DMS53 treated with DMSO at 0.1 percent for 48 hours (cell line): ENCODE measurements around the gene MTCH1.

Source experiments
- DNase-seq: peaks from one replicate; lab custom pipeline; 2025; ENCODE audit not compliant: unreplicated experiment; lab: John Stamatoyannopoulos, UW

Gene MTCH1

GRCh38 chr6:36985808-36986703 is at the start of gene MTCH1:
Gene MTCH1 (minus strand): TSS chr6:36986196. CDS start chr6:36986173, 23 bp downstream.
- DNase-seq: peak; percentile 71

DNA sequence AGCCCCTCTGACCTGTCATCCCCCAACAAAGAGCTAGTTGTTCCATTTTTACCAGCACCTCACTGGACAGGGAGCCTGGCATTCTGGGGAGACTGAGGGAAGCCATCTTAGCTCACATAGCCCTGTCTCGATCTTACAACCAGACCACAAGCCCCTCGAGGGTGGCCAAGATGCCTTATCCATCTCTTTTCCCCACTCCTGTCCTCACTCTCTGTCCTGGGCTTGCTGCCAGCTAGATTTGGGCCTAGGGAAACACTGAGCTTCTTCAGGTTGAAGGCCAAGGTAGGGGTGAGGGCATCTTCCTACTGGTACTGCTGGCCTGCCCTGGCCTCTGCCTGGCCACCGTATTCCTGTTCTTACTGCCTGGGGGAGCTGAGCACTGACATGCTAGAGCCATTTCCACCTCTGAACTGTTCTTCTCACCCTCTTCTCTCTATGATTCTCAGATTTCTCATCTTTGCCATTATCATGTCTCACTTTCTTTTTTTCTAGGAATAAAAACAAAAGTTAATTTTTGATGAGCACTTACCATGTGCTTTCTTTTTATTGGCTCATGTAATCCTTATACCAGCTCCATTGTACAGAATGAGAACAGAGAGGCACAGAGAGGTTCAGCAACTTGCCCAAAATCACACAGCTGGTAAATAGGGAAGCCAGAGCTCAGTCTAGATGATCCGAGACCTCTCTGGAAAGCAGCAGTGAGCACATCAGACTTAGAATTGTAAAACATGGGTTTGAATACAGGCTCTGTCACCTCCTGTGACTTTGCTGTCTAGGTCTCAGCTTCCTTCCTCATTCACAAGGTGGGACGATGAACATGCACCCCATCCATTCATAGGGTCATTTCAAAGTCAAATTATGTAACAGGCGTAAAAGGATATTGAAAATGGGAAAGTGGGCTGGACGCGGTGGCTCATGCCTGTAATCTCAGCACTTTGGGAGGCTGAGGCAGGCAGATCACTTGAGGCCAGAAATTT is 48.1 kb upstream of the MTCH1 start:
- DNase-seq: no peak

- DNase-seq: no peak
These were observed 47.3 kb upstream of the MTCH1 start for GRCh38 chr6:37033255-37033654.

- DNase-seq: no peak
These were observed 46.2 kb upstream of the MTCH1 start for GRCh38 chr6:37032239-37032638.

DNA sequence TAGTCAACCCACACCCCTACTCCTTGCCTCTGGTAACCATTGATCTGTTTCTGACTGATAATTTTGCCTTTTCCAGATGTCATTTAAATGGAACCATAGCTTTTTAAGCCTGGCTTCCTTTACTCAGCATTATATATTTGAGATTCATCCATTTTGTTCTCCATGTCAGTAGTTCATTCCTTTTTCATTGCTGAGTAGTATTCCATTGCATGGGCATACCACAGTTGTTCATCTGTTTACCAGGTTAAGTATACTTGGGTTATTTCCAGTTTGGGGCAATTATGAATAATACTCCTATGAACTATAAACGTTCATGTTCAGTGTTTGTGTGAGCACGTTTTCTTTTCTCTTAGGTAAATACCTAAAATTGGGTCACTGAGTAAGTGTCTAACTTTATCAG is 44.6 kb upstream of the MTCH1 start:
- no peak for DNase-seq

DNA sequence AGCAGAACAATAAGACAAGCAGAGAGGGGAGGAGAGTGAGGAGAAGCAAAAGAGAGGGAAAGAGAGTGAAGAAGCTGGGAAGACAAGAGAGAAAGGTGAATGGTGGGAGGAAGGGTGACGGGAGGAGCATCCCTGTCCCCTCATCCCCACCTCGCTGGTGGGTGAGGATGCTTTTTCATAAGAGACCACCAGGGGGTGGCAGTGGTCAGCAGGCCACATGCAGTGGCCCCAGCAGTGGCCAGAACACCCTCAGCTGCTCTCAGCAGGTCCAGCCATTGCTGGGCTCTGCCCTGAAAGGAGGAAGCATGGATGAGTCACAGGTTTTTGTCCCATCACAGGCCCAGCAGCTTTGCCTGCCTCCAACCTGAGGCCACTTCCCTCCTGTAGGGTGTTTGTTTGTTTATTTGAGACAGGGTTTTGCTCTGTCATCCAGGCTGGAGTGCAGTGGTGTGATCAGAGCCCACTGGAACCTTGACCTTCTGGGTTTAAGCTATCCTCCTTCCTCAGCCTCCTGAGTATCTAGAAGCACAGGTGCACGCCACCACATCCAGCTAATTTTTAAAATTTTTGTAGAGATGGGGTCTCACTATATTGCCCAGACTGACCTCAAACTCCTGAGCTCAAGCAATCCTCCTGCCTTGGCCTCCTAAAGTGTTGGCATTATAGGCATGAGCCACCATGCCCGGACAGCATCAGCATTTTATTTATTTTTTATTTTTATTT is 43.4 kb upstream of the MTCH1 start:
- peak; percentile 56 for DNase-seq

DNA sequence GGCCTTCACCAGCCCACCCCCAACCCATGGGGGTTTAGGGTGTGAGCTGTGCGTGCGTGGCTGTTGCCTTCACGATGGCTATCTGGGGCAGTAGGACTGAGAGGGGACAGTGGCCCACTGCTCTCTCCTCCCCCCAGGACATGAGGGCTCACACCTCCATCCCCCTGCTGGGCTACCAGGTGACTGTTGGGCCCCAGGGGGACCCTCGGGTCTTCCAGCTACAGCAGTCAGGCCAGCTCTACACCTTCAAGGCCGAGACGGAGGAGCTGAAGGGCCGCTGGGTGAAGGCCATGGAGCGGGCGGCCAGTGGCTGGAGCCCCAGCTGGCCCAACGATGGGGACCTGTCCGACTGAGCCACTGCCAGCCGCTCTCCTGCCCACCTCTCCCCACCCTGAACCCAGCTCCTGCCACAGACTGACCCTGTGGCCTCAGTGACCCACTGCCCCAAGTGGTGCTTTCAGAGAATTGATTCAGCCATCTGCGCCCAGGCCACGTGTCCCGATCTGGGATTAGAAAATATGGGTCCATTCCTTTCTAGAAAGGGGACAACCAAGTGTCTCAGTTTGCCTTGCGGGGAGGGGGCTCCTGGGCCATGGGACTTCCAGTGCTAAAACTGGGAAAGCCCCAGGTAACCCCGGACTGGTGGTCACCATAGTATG is 41.9 kb upstream of the MTCH1 start:
- no peak for DNase-seq

DNA sequence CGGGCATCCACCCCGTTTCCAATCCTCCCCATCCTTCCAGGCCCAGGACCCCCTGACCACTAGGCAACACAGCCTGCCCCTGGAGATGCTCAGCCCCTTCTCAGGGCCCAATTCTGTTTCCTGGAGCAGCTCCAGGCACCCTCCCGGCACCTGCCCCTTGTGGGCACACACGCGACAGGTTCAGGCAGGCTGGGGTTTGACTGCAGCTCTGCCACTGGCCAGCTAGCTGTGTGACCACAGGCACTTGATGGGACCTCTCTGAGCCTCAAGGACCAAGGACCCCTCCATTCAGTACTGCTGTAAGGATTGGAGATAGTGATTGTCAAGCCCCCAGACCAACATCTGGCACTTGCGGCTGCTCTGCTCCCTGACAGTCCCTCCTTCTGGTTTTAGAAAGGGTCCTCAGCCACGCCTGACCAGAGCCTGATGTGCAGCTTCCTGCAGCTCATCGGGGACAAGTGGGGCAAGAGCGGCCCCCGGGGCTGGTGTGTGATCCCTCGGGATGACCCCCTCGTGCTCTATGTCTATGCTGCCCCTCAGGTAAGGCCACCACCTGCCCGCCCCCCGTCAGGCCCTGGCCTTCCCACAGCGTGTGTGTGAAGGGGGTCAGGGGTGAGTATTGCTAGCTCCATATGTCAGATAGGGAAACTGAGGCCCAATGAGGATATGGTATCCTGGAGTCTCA is 41.2 kb upstream of the MTCH1 start:
- no peak for DNase-seq

DNA sequence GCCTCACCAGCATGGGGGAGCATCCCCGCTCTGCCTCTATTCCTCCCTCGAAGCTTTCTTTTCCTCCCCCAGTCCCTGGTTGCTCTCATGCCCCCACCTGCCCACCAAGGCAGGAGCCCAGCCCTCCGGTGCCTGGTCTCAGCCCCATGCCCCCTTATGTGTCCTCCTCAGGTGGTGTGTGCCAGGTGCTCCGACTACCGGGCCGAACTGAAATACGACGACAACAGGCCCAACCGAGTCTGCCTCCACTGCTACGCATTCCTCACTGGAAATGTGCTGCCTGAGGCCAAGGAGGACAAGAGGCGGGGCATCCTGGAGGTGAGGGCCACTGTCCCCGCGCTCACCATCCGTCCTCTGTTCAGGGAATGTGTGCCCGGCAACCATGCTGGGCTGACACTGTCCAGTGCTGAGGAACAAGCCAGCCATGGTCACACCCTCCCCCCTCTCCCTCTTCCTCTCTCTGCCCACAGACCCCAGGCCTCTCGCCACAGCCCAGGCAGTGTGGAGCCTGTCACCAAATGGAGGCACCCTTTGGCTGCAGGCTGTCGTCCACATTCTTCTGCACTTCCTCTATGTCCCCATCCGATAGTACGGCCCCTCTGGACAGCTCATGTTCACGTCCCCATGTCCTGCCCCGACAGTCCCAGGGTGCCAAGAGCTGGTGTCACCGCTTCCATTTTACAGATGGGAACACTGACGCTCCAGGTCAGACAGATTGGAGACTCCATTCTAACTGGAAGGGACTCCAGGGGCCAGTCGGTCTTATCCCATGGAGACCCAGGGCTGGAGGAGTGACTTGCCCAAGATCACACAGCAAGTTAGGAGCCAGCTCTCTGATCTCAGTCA is 39.8 kb upstream of the MTCH1 start:
- DNase-seq: no peak

GRCh38 chr6:37024656-37025337 is 38.8 kb upstream of the MTCH1 start:
- DNase-seq: peak; percentile 54

DNA sequence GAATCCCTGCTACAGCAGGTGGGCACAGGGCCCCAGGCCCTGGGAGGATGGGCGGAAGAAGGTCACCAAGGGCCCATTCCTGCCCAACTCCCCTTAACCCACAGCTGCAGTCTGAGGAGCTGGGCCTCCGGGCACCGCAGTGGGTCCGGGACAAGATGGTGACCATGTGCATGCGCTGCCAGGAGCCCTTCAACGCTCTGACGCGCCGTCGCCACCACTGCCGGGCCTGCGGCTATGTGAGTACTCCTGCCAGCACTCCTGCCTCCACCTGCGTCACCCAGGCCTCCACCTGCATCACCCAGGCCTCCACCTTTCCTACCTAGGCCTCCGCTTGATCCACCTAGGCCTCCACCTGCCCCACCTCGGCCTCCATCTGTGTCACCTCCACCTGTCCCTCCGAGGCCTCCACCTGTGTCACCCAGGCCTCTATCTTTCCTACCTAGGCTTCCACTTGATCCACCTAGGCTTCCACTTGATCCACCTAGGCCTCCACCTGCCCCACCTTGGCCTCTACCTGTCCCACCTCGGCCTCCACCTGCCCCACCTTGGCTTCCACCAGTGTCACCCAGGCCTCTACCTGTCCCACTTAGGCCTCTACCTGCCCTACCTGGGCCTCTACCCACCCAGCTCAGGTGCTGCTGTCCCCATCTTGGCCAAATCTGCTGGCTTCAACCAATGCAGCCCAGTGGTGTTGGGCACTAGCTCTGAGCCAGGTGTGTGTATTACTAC is 36.3 kb upstream of the MTCH1 start:
- no peak for DNase-seq

DNA sequence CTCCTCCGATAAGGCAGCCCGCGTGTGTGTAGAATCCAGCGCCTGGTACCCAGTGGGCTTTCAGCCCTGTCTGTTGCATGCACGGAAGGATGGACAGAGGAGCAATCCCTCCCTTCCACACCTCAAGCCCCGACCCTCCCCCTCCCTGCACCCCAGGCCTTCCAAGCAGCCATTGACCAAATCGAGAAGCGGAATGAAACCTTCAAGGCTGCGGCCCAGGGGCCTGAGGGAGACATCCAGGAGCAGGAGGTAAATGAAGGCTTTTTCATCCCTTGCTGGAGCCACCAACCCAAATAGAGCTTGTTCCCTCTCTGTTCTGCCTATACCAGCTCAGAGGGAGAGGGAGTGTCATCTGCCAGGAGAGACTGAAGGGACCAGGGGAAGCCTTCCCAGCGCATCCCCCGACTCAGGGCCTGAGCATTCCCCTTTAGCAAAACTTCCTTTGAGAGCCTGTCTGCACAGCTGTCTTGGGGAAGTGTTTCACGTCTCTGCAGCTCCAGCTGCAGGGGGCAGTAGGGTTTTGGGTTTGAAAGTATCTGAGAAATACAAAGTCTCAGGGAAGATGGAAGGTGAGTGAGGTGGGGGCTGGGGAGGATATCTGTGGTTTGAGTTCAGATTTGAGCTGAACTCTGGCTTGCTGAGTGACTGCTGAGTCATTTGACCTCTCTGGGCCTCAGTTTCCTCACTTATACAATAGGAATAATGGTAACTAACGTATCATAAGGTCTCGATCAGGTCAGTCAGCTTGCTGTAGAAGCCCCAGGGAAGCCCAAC is 35.5 kb upstream of the MTCH1 start:
- no peak for DNase-seq

- no peak for DNase-seq
These were observed 34.8 kb upstream of the MTCH1 start for GRCh38 chr6:37020812-37021211.

DNA sequence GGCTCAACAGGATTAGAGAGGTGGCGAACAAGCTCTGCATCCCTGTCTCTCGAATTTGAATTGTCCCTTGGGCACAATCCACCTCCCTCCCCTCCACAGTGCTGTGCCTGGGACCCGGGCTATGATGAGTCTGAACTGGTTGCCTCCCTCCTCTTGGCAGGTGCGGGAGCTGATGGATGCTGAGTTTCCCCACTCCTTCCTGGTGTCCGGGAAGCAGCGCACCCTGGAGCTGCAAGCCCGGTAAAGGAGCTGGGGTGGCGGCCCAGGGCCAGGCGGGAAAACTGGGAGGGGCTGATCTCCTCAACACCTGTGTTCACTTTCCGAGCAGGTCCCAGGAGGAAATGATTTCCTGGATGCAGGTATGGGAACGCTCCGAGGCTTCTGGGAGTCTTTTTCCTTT is 34.4 kb upstream of the MTCH1 start:
- DNase-seq: peak; percentile 31

DNA sequence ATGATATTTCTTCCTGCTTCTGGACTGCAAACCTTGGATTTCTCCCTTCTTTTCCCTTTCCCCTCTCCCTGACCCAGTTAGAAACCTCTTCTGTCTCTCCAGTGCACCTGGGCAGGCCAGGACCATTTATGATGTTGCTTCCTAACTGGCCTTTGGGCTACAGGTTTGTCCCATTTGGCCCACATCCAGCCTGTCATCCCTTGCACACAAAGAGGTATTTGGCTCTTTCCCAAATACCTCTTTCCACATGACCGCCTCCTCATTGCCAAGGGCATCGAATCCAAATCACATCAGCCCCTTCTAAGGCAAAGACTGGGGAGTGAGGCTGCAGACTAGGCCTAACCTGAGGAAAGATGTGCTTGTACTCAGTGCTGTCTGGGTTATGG is 33.1 kb upstream of the MTCH1 start:
- DNase-seq: peak; percentile 45

GRCh38 chr6:37018198-37019064 is 32.4 kb upstream of the MTCH1 start:
- peak; percentile 80 for DNase-seq
